Adipose tissue (tissue), 3 donors: Measurements from ENCODE around the gene MCM5. TPM values are rescaled to one million over a fixed set of nuclear protein-coding genes. Genes with fewer than 3 reads are reported as not detected.

Experiments
- polyA plus RNA-seq, 3 donors: library from polyadenylated mRNA; stranded (reverse); fragments of 200-250 nt; gene quantifications; one replicate each; pipeline ENCODE4 v1.2.3, GENCODE V29; 2013
- donor health status: healthy with polysubstance abuse.
- donor health status: Bipolar disorder and iron deficiency.
- donor health status: healthy.

The MCM5 gene
- polyA plus RNA-seq, 3 donors = 8.7 to 12.1 (median 11.2) TPM

Other genes with a start within 250 kb of the MCM5 start
- 10 to 100 TPM in 2 of 3 donors, 1 to 10 TPM in 1; 4.6 to 10.7 (median 10.1) TPM for gene HMGXB4, start 142.6 kb upstream of the MCM5 start, polyA plus RNA-seq
- 10 to 100 TPM; 22.7 to 66.6 (median 40.2) TPM for gene TOM1, start 100.2 kb upstream of the MCM5 start, polyA plus RNA-seq
- gene HMOX1, start 19.0 kb upstream of the MCM5 start, polyA plus RNA-seq = 100 to 1,000 TPM in 1 of 3 donors, 10 to 100 TPM in 1, 1 to 10 TPM in 1; 9.0 to 358 (median 86.9) TPM
- 1 to 10 TPM in 1 of 3 donors, under 1 TPM in 2; 0.26 to 1.1 (median 0.34) TPM for gene RASD2, start 140.7 kb downstream of the MCM5 start, polyA plus RNA-seq
- gene MB, start 217.2 kb downstream of the MCM5 start, polyA plus RNA-seq = 10 to 100 TPM in 2 of 3 donors, 1 to 10 TPM in 1; 1.3 to 19.2 (median 16.2) TPM
- 10 to 100 TPM in 2 of 3 donors, 1 to 10 TPM in 1; 3.6 to 35.1 (median 11.6) TPM for gene APOL6, start 248.3 kb downstream of the MCM5 start, polyA plus RNA-seq